MM.1S (cell line): ENCODE results near the gene WWC2.

ENCODE experiments used
- DNase-seq: peaks from one replicate; pipeline ENCODE4 v3.0.0-alpha.2; 2015
- H2AFZ ChIP-seq: fragments of 300-600 bp; sonication (generic); 2 replicates; pipeline ENCODE4 v1.6.0; 2016; ENCODE audit warnings: antibody characterized with exemption, low read length
- H3F3A ChIP-seq: fragments of 300-600 bp; sonication (generic); 2 replicates; pipeline ENCODE4 v1.6.1; 2016; ENCODE audit warnings: mild to moderate bottlenecking, antibody characterized with exemption, low read length, moderate library complexity, mixed read lengths; ENCODE audit not compliant: insufficient read depth
- H3K27ac ChIP-seq: fragments of 300-600 bp; sonication (generic); 2 replicates; pipeline ENCODE4 v1.5.1; 2016; ENCODE audit warnings: mild to moderate bottlenecking, low read length
- H3K27me3 ChIP-seq: fragments of 300-600 bp; sonication (generic); replicated peaks from 2 replicates; pipeline ENCODE4 v1.6.0; 2016; ENCODE audit warnings: low read length; ENCODE audit not compliant: insufficient read depth
- H3K36me3 ChIP-seq: fragments of 300-600 bp; sonication (generic); replicated peaks from 2 replicates; pipeline ENCODE4 v1.6.1; 2016; ENCODE audit warnings: mild to moderate bottlenecking, low read length, mixed read lengths; ENCODE audit not compliant: insufficient read depth
- H3K4me1 ChIP-seq: fragments of 300-600 bp; sonication (generic); 2 replicates; pipeline ENCODE4 v1.6.1; 2016; ENCODE audit warnings: low read length, mixed read lengths
- H3K4me2 ChIP-seq: fragments of 300-600 bp; sonication (generic); 2 replicates; pipeline ENCODE4 v1.6.0; 2016; ENCODE audit warnings: low read depth, low read length
- H3K4me3 ChIP-seq: fragments of 300-600 bp; sonication (generic); 2 replicates; pipeline ENCODE4 v1.5.1; 2016; ENCODE audit warnings: low read length, mixed read lengths
- H3K79me2 ChIP-seq: fragments of 300-600 bp; sonication (generic); 2 replicates; pipeline ENCODE4 v1.6.1; 2016; ENCODE audit warnings: mixed run types, low read length, mixed read lengths
- H3K9ac ChIP-seq: fragments of 300-600 bp; sonication (generic); 2 replicates; pipeline ENCODE4 v1.6.1; 2016; ENCODE audit warnings: low read length, mixed read lengths
- H3K9me2 ChIP-seq: fragments of 300-600 bp; sonication (generic); replicated peaks from 2 replicates; pipeline ENCODE4 v1.6.1; 2016; ENCODE audit warnings: mild to moderate bottlenecking, low read length, mixed read lengths; ENCODE audit not compliant: insufficient read depth
- H3K9me3 ChIP-seq: fragments of 300-600 bp; sonication (generic); replicated peaks from 2 replicates; pipeline ENCODE4 v1.6.1; 2016; ENCODE audit warnings: mild to moderate bottlenecking, low read length, mixed read lengths; ENCODE audit not compliant: insufficient read depth
- H4K20me1 ChIP-seq: fragments of 300-600 bp; sonication (generic); 2 replicates; pipeline ENCODE4 v1.6.1; 2016; ENCODE audit warnings: mild to moderate bottlenecking, low read length, moderate library complexity, mixed read lengths; ENCODE audit not compliant: insufficient read depth
- EZH2 ChIP-seq: fragments of 300-600 bp; sonication (generic); optimal IDR thresholded peaks from 2 replicates; pipeline ENCODE3; 2017; ENCODE audit warnings: low read depth, mild to moderate bottlenecking, antibody characterized with exemption, low read length, mixed read lengths
- EZH2phosphoT487 ChIP-seq: fragments of 300-600 bp; sonication (generic); IDR thresholded peaks from 2 replicates; pipeline ENCODE4 v1.6.1; 2018; ENCODE audit warnings: antibody characterized with exemption, low read length
- TF ChIP-seq, protein P1 (sequence below): fragments of 300-600 bp; sonication (generic); IDR thresholded peaks from 2 replicates; pipeline ENCODE4 v1.5.1; 2016; ENCODE audit warnings: antibody characterized with exemption, low read length, mixed read lengths

WWC2 gene

DNA sequence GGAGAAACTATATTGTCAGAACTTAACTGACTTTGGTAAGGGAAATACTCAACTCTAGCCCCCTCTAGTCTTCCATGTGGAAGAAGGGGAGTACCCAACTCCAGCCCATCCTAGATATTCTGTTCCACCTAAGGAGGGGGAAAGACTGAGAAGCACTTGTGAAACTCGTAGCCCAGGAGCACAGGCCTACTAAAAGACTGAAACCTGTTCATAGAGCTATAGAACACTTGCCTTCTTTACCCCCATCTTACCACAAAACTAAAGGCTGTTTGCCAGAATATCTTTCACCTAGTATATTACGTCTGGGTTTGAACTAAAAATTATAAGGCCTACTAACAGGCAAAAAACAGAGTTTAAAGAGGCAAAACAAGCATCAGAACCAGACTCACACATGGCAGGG lies 205.5 kb downstream of the WWC2 start:
- Histone ChIP-seq H3K36me3 (no peaks in the 10 kb centered on the region), H3K4me3 (no peak overlapping the region), H3K79me2 (no peaks in the 10 kb centered on the region), H3K9me3 (no peaks in the 10 kb centered on the region), H2AFZ (no peak overlapping the region), H3K4me2 (no peak overlapping the region), H3K4me1 (no peaks in the 10 kb centered on the region), H3K9me2 (no peaks in the 10 kb centered on the region), H3K27me3 (no peaks in the 10 kb centered on the region), H4K20me1 (no peaks in the 10 kb centered on the region), H3K9ac (no peak overlapping the region), H3K27ac (no peak overlapping the region), H3F3A (no peaks in the 10 kb centered on the region)
- TF ChIP-seq, protein P1, sequence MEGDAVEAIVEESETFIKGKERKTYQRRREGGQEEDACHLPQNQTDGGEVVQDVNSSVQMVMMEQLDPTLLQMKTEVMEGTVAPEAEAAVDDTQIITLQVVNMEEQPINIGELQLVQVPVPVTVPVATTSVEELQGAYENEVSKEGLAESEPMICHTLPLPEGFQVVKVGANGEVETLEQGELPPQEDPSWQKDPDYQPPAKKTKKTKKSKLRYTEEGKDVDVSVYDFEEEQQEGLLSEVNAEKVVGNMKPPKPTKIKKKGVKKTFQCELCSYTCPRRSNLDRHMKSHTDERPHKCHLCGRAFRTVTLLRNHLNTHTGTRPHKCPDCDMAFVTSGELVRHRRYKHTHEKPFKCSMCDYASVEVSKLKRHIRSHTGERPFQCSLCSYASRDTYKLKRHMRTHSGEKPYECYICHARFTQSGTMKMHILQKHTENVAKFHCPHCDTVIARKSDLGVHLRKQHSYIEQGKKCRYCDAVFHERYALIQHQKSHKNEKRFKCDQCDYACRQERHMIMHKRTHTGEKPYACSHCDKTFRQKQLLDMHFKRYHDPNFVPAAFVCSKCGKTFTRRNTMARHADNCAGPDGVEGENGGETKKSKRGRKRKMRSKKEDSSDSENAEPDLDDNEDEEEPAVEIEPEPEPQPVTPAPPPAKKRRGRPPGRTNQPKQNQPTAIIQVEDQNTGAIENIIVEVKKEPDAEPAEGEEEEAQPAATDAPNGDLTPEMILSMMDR, result no peak
- no peak for TF ChIP-seq EZH2
- no peak for TF ChIP-seq EZH2phosphoT487
- DNase-seq, result no peak

DNA sequence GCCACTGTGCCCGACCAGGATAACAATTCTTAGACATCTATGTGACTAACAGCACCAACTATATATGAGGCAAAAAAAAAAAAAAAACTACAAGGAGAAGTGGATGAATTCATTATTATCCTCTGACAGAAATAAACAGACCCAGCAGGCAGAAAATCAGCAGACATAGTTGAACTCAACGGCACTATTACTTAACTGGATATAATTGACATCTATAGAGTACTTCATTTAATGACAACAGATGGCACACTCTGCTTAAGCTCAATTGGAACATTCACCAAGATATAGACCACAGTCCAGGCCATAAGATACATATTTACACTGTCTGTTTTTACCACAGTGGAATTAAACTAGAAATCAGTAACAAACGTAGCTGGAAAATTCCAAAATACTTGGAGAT lies 207.8 kb downstream of the WWC2 start:
- H3K27me3 ChIP-seq, result no peaks in the 10 kb centered on the region
- H3K4me2 ChIP-seq, result no peak overlapping the region
- H4K20me1 ChIP-seq, result no peaks in the 10 kb centered on the region
- H3K9ac ChIP-seq, result no peak overlapping the region
- H3K36me3 ChIP-seq, result no peaks in the 10 kb centered on the region
- no peak overlapping the region for H3K4me3 ChIP-seq
- no peak overlapping the region for H2AFZ ChIP-seq
- H3K4me1 ChIP-seq, result no peaks in the 10 kb centered on the region
- TF ChIP-seq, protein P1, result no peak
- TF ChIP-seq EZH2 (no peak), EZH2phosphoT487 (no peak)
- DNase-seq, result no peak
- H3K27ac ChIP-seq, result no peak overlapping the region
- no peaks in the 10 kb centered on the region for H3K79me2 ChIP-seq
- no peaks in the 10 kb centered on the region for H3K9me2 ChIP-seq
- no peaks in the 10 kb centered on the region for H3F3A ChIP-seq
- no peaks in the 10 kb centered on the region for H3K9me3 ChIP-seq

DNA sequence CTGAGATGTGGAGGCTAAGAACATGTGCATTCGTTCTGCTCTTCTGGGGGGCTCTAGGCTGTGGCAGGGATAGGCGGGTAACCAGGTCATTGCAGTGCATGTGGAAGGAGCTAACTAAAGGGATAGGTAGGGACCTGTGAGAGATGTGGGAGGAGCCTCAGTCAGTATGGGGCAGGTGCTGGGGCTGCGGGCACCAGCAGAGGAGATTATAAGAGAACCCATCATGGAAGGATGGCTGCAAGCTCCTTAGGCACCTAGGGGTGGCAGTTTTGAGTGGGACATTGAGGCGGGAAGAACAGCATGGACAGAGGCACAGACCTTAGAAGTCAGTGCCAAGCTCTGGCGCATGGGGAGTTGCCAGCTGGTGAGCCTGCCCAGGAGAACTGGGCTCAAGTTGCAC lies 213.8 kb downstream of the WWC2 start:
- H3K79me2 ChIP-seq, result no peaks in the 10 kb centered on the region
- no peaks in the 10 kb centered on the region for H3K4me1 ChIP-seq
- H4K20me1 ChIP-seq, result no peaks in the 10 kb centered on the region
- no peaks in the 10 kb centered on the region for H3K27me3 ChIP-seq
- no peaks in the 10 kb centered on the region for H3K9me3 ChIP-seq
- DNase-seq, result no peak
- no peak overlapping the region for H3K4me3 ChIP-seq
- no peaks in the 10 kb centered on the region for H3K9me2 ChIP-seq
- H3K9ac ChIP-seq, result no peak overlapping the region
- H3K27ac ChIP-seq, result no peak overlapping the region
- no peak overlapping the region for H2AFZ ChIP-seq
- no peaks in the 10 kb centered on the region for H3K36me3 ChIP-seq
- H3F3A ChIP-seq, result no peaks in the 10 kb centered on the region
- TF ChIP-seq, protein P1, result no peak
- TF ChIP-seq EZH2, result no peak
- TF ChIP-seq EZH2phosphoT487, result no peak
- no peak overlapping the region for H3K4me2 ChIP-seq
